Measurements from ENCODE around the gene CDKN2B-AS1. TPM values are rescaled to one million over a fixed set of nuclear protein-coding genes. Genes with fewer than 3 reads are reported as not detected.
A peak's percentile ranks its signal among the peaks of the same experiment; 100 is the strongest.

Gene CDKN2B-AS1
- total and polyA plus RNA-seq, 5 donors from 2014 or later: 0.36 to 1.1 (median 0.99) TPM; not detected in 2

DNA sequence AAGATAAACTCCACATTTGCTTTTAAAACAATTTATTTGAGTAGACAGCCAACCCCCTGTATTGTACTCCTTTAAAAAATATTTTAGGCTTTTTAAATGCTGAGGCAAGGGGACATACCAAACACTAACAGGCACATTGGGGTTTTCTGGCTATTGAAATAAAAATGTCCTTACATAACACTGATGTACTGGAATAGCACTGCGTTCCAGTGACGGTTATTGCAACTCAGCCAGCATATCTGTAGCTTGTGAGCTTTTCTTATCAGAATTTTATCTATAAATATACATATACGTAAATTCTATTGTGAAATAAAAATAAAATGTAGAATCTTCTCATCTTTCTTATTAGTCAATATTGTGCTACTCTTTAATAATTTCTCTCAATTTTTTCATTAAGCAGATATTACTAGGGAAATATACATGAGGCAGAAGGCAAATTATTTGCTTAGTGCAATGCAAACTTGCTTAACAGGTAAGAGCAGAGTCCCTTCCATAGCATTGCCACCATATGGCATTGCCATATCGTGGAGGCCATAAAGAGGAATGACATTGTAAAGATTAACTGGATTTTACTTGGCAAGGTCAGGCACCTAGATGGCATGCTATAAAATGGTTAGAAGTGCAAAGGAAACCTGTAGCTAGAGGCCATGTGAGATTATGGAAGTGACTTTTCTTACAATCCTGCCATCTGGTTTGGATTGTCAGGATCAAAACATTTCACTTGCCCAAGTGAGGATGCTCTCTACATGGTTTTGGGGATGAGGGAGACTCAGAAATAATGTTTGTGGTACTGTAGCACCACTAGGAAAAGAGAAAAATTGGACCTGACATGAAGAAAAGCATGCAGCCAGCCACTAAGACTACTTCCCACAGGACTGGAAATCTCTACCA lies 109.3 kb downstream of the CDKN2B-AS1 start:
- H3K4me3 ChIP-seq (ENCODE audit: low read depth, low read length): no peak overlapping the region
- Mint-ChIP-seq H3K4me1 (peaks cover 15 to 43% (median 23%) of the 10 kb centered on the region in 4 donors), H3K9me3 (no peaks in the 10 kb centered on the region), H3K36me3 (peaks cover 4% of the 10 kb centered on the region), H3K27me3 (peaks cover 2% of the 10 kb centered on the region), H3K27ac (no peak overlapping the region), H3K4me3 (no peak overlapping the region)
- H3K9me3 ChIP-seq (ENCODE audit: control insufficient read depth in 2 of 2, low read length in 2 of 2): no peaks in the 10 kb centered on the region
- H3K27ac ChIP-seq (ENCODE audit: insufficient read depth, low read length, poor library complexity, severe bottlenecking): no peak overlapping the region
- DNase-seq (no peak), ATAC-seq (ENCODE audit: low read depth in 2 of 2) (no peak)
- H3K36me3 ChIP-seq (ENCODE audit: control insufficient read depth, insufficient read depth, low read length): no peaks in the 10 kb centered on the region
- peaks cover 8% of the 10 kb centered on the region for H3K4me1 ChIP-seq (ENCODE audit: control insufficient read depth, insufficient read depth, low read length, poor library complexity, severe bottlenecking)
- peaks cover 2% of the 10 kb centered on the region for H3K27me3 ChIP-seq (ENCODE audit: control insufficient read depth, insufficient read depth, low read length)

DNA sequence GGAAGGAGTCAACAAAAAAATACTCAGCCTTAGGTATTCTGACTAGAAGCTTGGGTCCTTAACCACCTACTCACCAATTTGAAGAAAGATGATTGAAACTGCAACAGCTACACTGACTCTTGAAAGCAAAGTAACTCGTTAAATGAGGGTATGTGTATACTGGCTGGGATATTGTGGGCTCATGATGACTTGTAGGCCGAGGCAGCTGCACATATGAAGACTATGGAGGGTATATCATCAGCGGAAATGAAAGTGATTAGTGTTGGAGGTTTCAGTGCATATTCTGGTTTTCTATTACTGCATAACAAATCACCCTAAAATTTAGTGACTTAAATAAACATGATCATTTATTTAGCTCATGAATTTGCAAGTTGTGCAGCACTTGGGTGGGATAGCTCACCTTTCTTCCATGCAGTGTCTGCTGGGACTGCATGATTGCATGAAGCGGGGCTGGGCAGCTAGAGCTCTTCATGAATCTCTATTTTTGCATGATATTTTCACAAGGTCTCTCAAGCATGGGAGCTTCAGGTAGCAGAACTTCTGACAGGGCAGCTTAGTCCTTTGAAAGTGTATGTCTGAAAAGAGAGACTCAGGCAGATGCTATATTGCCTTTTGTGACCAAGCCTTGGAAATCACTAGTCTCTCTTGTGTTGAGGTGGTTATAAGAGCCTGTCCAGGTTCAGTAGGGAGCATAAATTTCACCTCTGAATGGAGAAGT lies 110.6 kb downstream of the CDKN2B-AS1 start:
- Mint-ChIP-seq H3K4me3 (peak overlapping the region in 2 of 4 donors; percentile 7 to 16), H3K4me1 (peaks cover 15 to 43% (median 22%) of the 10 kb centered on the region in 4 donors), H3K9me3 (no peaks in the 10 kb centered on the region), H3K36me3 (peaks cover 4% of the 10 kb centered on the region), H3K27me3 (no peaks in the 10 kb centered on the region), H3K27ac (peak overlapping the region in 2 of 3 donors; percentile 10 to 15)
- no peak overlapping the region for H3K27ac ChIP-seq (ENCODE audit: insufficient read depth, low read length, poor library complexity, severe bottlenecking)
- peaks cover 2% of the 10 kb centered on the region for H3K27me3 ChIP-seq (ENCODE audit: control insufficient read depth, insufficient read depth, low read length)
- ATAC-seq (ENCODE audit: low read depth in 2 of 2): peak; percentile 60 to 64
- peak in 1 of 3 donors; percentile 79 for DNase-seq
- H3K4me3 ChIP-seq (ENCODE audit: low read depth, low read length): no peak overlapping the region
- H3K4me1 ChIP-seq (ENCODE audit: control insufficient read depth, insufficient read depth, low read length, poor library complexity, severe bottlenecking): peaks cover 8% of the 10 kb centered on the region
- no peaks in the 10 kb centered on the region for H3K36me3 ChIP-seq (ENCODE audit: control insufficient read depth, insufficient read depth, low read length)
- H3K9me3 ChIP-seq (ENCODE audit: control insufficient read depth in 2 of 2, low read length in 2 of 2): no peaks in the 10 kb centered on the region

DNA sequence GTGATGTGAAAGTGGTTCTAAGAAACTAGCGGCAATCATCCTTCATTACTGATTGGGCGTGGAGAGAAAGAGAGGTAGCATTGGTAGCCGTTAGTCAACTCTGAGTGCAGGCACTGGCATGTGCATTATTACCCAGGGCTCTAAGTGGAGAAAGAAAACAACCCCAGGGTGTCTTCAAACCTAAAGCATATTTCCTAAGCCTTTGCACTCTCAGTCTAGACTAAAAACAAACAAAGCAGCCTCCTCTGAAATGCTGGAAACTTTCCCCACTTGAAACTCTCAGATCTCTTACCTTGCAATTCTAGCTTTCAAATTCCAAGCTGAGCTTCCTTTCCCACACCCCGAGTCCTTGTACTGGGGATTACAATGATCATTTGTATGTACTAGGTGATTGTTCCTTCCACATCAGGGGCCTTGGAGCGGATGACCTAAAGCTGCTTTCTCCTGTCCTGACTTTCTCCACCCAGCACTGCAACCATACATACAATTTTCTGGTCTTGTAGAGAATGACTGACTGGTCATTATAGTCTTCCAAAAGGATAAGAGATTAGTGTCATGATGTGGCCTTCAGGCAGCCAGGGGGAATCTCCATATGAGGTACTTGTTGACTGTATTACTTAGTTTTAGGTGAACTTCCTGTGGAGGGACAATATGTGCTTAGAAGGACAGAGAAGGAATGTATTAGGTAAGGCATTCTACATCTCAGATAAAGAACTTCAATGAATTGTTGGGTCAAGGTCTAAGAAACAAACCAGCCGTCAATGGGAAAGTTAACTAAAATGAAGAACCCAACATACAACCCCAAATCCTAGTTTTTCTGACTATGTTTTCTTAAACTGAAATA lies 112.8 kb downstream of the CDKN2B-AS1 start:
- peaks cover 5% of the 10 kb centered on the region for H3K27me3 Mint-ChIP-seq

DNA sequence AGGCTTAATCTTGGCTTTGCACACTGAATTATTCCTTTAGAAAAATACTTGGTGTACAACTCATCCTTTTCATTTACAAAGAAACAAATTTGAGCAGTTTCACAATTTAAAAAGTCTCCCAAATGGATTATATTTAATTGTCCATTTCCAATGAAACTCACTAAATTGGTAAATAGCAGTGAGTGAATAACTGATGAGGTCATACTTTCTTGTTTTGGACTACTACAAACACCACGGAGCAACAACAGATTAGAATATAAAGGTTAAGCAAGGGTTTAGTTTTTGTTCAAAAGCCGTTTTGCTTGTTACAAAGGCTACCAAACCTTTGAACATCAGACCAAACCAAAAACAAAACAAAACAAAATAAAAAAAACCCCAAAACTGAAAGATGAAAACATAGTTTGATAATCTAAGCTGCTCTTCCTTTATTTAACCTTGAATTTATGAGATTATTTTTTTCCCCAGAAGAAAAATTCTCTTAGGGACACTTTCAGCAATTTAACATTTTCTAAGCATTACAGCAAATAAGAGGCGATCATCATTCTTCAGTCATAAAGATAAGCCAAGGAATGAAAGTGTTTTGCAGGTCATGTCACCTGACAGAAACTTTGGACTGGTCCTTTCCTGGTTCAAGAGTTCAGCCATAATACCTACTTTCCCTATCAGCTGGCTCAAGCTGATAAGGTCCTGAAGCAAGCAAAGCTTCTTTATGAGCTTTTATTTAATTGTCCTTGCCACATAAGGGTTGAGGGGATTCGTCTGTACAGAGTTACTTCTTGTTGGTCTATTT lies 114.2 kb downstream of the CDKN2B-AS1 start:
- Mint-ChIP-seq H3K27ac (no peak overlapping the region), H3K27me3 (peaks cover 11% of the 10 kb centered on the region), H3K36me3 (peaks cover 4% of the 10 kb centered on the region), H3K4me3 (no peak overlapping the region), H3K9me3 (no peaks in the 10 kb centered on the region), H3K4me1 (peaks cover 13 to 32% (median 18%) of the 10 kb centered on the region in 4 donors)
- ATAC-seq (ENCODE audit: low read depth in 2 of 2) (no peak), DNase-seq (no peak)
- H3K4me3 ChIP-seq (ENCODE audit: low read depth, low read length): no peak overlapping the region
- no peaks in the 10 kb centered on the region for H3K36me3 ChIP-seq (ENCODE audit: control insufficient read depth, insufficient read depth, low read length)
- H3K9me3 ChIP-seq (ENCODE audit: control insufficient read depth in 2 of 2, low read length in 2 of 2): no peaks in the 10 kb centered on the region
- H3K27ac ChIP-seq (ENCODE audit: insufficient read depth, low read length, poor library complexity, severe bottlenecking): no peak overlapping the region
- peaks cover 5% of the 10 kb centered on the region for H3K27me3 ChIP-seq (ENCODE audit: control insufficient read depth, insufficient read depth, low read length)
- H3K4me1 ChIP-seq (ENCODE audit: control insufficient read depth, insufficient read depth, low read length, poor library complexity, severe bottlenecking): peaks cover 8% of the 10 kb centered on the region

More for the DNA sequence above, 112.8 kb downstream of the CDKN2B-AS1 start:
- Mint-ChIP-seq H3K4me3 (no peak overlapping the region), H3K9me3 (no peaks in the 10 kb centered on the region), H3K4me1 (peaks cover 15 to 36% (median 20%) of the 10 kb centered on the region in 4 donors), H3K27ac (no peak overlapping the region), H3K36me3 (peaks cover 4% of the 10 kb centered on the region)
- Histone ChIP-seq H3K9me3 (ENCODE audit: control insufficient read depth in 2 of 2, low read length in 2 of 2) (no peaks in the 10 kb centered on the region), H3K27me3 (ENCODE audit: control insufficient read depth, insufficient read depth, low read length) (peaks cover 5% of the 10 kb centered on the region), H3K27ac (ENCODE audit: insufficient read depth, low read length, poor library complexity, severe bottlenecking) (no peak overlapping the region), H3K36me3 (ENCODE audit: control insufficient read depth, insufficient read depth, low read length) (no peaks in the 10 kb centered on the region), H3K4me1 (ENCODE audit: control insufficient read depth, insufficient read depth, low read length, poor library complexity, severe bottlenecking) (peaks cover 8% of the 10 kb centered on the region), H3K4me3 (ENCODE audit: low read depth, low read length) (no peak overlapping the region)
- DNase-seq: peak in 1 of 3 donors; percentile 53
- no peak for ATAC-seq (ENCODE audit: low read depth in 2 of 2)

GRCh38 chr9:22111176-22111953 lies 116.8 kb downstream of the CDKN2B-AS1 start:
- no peaks in the 10 kb centered on the region for H3K36me3 ChIP-seq (ENCODE audit: control insufficient read depth, insufficient read depth, low read length)
- ATAC-seq (ENCODE audit: low read depth in 2 of 2): no peak
- H3K36me3 Mint-ChIP-seq: peaks cover 4% of the 10 kb centered on the region
- H3K9me3 ChIP-seq (ENCODE audit: control insufficient read depth in 2 of 2, low read length in 2 of 2): no peaks in the 10 kb centered on the region
- no peak for DNase-seq
- H3K4me3 ChIP-seq (ENCODE audit: low read depth, low read length): no peak overlapping the region
- H3K9me3 Mint-ChIP-seq: no peaks in the 10 kb centered on the region
- no peak overlapping the region for H3K4me3 Mint-ChIP-seq
- no peak overlapping the region for H3K27ac Mint-ChIP-seq
- H3K4me1 Mint-ChIP-seq: peaks cover 0 to 10% (median 5%) of the 10 kb centered on the region in 4 donors
- H3K27me3 Mint-ChIP-seq: peaks cover 20% of the 10 kb centered on the region
- H3K27me3 ChIP-seq (ENCODE audit: control insufficient read depth, insufficient read depth, low read length): peaks cover 10% of the 10 kb centered on the region
- no peak overlapping the region for H3K27ac ChIP-seq (ENCODE audit: insufficient read depth, low read length, poor library complexity, severe bottlenecking)
- H3K4me1 ChIP-seq (ENCODE audit: control insufficient read depth, insufficient read depth, low read length, poor library complexity, severe bottlenecking): no peaks in the 10 kb centered on the region

DNA sequence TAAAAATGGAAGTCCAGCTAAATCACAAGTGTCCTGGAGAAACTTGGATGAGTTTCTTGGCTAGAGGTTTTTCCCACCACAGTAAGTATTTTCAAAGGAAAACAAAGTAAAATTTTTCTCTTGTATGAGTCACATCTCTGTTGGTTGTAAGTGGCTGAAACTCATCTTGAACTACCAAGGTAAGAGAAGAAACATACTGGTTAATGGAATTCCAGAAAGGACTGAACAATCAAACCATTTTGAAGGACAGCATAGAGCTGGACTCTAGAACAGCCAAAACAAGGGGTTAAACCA lies 117.3 kb downstream of the CDKN2B-AS1 start:
- DNase-seq: no peak

More for the DNA sequence above, 117.3 kb downstream of the CDKN2B-AS1 start:
- H3K36me3 Mint-ChIP-seq: peaks cover 4% of the 10 kb centered on the region
- H3K4me3 Mint-ChIP-seq: no peak overlapping the region
- no peaks in the 10 kb centered on the region for H3K9me3 Mint-ChIP-seq
- Histone ChIP-seq H3K27me3 (ENCODE audit: control insufficient read depth, insufficient read depth, low read length) (peaks cover 10% of the 10 kb centered on the region), H3K27ac (ENCODE audit: insufficient read depth, low read length, poor library complexity, severe bottlenecking) (no peak overlapping the region), H3K4me3 (ENCODE audit: low read depth, low read length) (no peak overlapping the region), H3K4me1 (ENCODE audit: control insufficient read depth, insufficient read depth, low read length, poor library complexity, severe bottlenecking) (no peaks in the 10 kb centered on the region), H3K9me3 (ENCODE audit: control insufficient read depth in 2 of 2, low read length in 2 of 2) (no peaks in the 10 kb centered on the region), H3K36me3 (ENCODE audit: control insufficient read depth, insufficient read depth, low read length) (no peaks in the 10 kb centered on the region)
- H3K27ac Mint-ChIP-seq: no peak overlapping the region
- H3K4me1 Mint-ChIP-seq: peaks cover 0 to 6% (median 5%) of the 10 kb centered on the region in 4 donors
- H3K27me3 Mint-ChIP-seq: peaks cover 24% of the 10 kb centered on the region
- ATAC-seq (ENCODE audit: low read depth in 2 of 2): no peak
